HG02870 (cell line): ENCODE measurements around the gene ADAM15.

ENCODE experiments used
- ATAC-seq: cut with Tn5 transposase; IDR thresholded peaks from one replicate; pipeline ENCODE4 v1.9.1; 2021; ENCODE audit warnings: mild to moderate bottlenecking, moderate library complexity; ENCODE audit not compliant: unreplicated experiment

The ADAM15 gene

GRCh38 chr1:155083865-155084721 is 33.0 kb downstream of the ADAM15 start:
- peak; percentile 6 for ATAC-seq

DNA sequence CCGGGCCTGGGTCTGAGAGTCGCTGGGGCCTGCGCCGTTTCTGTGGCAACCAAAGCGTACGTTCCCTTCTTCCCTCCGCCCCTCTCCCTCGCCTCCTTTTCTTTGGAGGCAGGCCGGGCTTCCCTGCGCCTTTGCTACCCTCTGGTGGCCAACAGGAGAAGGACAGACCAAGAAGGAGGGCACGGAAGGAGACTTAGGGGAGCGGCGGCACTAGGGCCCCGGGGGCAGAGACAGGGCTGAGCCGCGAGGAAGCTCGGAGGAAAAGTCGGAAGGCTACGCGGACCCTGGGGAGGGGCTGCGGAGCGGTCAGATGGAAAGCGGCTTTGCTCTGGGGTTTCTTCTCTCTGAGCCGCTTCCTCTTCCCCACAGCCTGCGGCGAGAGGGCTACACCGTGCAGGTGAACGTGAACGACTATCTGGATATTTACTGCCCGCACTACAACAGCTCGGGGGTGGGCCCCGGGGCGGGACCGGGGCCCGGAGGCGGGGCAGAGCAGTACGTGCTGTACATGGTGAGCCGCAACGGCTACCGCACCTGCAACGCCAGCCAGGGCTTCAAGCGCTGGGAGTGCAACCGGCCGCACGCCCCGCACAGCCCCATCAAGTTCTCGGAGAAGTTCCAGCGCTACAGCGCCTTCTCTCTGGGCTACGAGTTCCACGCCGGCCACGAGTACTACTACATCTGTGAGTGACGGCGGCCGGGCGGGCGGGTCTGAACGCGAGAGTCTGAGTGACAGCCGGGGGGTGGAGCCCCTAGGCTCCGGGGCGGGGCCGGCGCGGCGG is 33.8 kb downstream of the ADAM15 start:
- peak; percentile 72 for ATAC-seq

GRCh38 chr1:155085504-155086127 is 34.5 kb downstream of the ADAM15 start:
- no peak for ATAC-seq

DNA sequence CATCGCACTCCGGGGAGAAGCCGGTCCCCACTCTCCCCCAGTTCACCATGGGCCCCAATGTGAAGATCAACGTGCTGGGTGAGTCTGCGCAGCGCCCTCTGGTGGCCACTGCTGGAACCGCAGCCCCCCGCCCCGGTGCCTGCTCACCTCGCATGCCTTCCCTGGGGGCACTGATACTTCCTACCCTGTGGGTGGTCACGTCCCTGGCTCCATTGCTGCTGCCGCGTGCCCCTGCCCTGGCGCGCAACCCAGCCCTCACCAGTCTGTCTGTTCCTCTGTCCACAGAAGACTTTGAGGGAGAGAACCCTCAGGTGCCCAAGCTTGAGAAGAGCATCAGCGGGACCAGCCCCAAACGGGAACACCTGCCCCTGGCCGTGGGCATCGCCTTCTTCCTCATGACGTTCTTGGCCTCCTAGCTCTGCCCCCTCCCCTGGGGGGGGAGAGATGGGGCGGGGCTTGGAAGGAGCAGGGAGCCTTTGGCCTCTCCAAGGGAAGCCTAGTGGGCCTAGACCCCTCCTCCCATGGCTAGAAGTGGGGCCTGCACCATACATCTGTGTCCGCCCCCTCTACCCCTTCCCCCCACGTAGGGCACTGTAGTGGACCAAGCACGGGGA is 35.1 kb downstream of the ADAM15 start:
- no peak for ATAC-seq

DNA sequence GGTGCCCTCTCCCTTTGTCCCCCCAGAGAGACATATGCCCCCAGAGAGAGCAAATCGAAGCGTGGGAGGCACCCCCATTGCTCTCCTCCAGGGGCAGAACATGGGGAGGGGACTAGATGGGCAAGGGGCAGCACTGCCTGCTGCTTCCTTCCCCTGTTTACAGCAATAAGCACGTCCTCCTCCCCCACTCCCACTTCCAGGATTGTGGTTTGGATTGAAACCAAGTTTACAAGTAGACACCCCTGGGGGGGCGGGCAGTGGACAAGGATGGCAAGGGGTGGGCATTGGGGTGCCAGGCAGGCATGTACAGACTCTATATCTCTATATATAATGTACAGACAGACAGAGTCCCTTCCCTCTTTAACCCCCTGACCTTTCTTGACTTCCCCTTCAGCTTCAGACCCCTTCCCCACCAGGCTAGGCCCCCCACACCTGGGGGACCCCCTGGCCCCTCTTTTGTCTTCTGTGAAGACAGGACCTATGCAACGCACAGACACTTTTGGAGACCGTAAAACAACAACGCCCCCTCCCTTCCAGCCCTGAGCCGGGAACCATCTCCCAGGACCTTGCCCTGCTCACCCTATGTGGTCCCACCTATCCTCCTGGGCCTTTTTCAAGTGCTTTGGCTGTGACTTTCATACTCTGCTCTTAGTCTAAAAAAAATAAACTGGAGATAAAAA is 35.9 kb downstream of the ADAM15 start:
- ATAC-seq: no peak

DNA sequence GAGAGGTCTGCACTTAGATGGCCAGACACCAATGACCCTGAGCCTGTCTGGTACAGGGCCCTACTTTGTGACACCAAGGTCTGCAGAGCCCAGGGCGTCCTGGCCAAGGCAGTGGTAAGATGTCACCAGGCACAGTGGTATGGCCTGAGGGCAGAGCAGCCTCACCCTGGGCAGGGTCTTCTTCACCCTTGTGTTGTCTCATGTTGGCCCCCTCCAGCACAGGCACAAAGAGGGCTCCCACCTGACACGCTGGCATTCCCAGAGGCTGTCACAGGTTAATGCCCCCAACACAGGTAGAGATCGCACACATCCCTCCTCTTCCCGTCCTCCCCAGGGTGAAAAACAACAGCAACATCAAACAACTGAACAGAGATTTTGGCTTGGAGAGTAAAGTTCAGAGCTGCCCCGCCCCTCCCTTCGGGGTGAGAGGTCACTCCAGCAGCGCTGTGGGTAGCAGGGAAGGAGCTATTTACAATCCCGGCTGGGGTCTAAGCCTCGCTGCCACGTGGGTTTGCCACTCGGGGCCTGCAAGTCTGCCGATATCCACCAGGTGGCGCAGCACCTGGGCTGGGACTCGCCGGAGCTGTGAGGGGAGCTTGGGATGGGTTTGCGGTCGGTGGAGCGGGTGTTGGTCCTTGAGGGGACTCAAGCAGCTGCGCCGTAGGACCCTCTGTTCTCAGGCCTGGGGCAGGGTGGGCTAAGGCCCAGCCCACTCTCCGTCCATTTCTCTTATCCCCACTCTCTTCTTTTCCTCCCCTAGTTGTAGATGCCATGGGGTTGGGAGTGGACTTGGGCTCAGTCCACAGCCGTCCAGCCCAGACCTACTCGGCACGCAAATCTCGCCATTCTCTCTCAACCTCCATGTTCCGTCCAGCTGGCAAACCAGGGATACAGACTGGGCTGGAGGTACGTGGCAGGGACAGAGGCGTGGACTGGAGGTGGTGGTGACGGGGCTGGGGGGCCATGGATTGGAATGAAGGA is 40.2 kb downstream of the ADAM15 start:
- no peak for ATAC-seq

- no peak for ATAC-seq
Observed at GRCh38 chr1:155092131-155092530, 41.0 kb downstream of the ADAM15 start.

- no peak for ATAC-seq
Observed at GRCh38 chr1:155092641-155093040, 41.5 kb downstream of the ADAM15 start.

DNA sequence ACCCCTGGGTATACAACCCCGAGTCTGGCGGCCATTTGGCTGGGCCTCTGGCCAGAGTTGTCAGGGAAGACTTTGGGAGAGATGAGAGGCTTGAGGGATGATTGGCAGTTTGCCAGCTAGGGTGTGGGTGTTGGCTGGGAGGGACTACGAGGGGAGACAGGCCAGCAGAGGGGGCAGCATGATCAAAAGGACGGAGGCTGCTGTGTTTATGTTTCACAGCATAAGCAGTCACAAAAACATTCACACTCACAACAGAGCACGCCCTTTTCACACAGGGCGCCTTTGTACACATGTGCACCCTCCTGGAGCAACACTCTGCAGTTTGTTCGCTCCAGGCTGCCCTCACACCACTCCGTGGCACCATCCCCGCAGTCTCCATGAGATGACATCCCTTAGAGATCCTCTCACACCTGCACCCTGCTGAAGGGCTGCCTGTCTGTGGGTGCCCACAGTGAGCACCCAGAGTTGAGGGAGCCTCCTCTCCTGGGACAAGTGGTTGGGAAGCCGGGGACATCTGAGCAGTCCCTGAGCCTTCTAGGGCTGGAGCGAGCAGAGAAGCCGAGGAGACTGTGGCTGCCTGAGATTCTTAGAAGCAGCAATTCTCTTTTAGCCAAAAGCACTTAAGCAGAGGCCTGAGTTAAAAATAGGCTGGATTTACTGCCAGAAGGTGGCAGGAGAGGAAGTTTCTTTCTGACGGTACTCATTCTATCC is 43.0 kb downstream of the ADAM15 start:
- ATAC-seq: no peak

DNA sequence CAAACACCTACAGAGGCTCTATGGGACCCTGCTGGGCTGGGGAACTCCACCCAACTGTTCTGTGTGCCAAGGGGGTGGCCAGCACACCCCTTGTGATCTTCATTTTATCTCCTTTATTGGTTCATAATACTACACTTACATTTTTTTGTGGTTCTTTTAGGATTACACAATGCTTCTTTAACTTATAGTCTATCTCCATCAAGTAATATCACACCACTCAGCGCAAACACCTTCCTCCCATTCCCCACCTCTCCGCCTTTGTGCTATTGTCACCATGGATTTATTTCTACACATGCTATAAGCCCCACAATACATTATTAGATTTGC is 43.5 kb downstream of the ADAM15 start:
- no peak for ATAC-seq

DNA sequence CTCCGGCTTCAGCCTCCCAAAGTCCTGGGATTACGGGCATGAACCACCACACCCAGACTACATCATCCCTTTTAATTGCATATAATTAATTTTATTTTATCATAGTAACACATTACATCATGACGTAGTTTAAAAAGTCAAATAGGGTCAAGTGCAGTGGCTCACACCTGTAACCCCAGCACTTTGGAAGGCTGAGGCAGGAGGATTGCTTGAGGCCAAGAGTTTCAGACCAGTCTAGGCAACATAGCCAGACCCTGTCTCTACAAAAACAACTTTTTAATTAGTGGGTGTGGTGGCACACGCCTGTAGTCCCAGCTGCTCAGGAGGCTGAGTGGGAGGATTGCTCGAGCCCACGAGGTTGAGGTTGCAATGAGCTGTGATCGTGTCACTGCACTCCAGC is 48.2 kb downstream of the ADAM15 start:
- ATAC-seq: no peak

- no peak for ATAC-seq
Observed at GRCh38 chr1:155103325-155103724, 52.2 kb downstream of the ADAM15 start.

DNA sequence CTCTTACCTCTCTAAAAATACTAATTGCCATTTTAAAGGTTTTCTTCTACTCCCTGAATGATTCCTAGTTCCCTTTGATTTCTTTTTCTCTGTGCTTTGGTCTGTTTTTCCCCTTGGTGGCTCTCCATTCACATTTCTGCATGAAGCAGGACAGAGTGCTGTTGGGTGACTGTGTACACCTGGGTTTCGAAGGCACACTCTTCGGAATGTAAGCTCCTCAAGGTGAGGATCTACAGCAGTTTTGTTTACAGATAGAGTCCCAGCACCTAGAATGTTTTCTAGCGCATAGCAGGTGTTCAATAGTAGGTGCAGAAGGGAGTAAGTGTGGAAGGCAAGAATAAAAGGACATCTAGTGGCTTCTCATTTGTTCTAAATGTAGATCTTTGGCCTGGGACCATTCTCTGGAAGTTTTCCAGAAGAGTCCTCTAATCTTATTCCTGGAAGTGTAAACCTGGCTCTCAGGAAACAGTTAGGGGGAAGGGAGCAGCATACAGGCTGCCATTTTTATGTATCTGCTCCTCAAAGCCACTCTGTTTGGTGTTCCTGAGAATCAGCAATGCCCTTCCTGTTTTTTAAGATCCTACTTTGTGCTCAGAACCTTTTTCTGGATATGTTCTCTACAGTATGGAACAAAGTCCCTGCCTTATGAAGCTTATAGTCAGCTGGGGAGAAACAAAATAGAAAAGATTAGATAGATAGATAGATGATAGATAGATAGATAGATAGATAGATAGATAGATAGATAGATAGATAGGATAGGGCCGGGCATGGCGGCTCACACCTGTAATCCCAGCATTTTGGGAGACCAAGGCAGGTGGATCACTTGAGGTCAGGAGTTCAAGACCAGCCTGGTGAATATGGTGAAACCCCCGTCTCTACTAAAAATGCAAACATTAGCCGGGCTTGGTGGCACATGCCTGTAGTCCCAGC is 53.8 kb downstream of the ADAM15 start:
- no peak for ATAC-seq

- ATAC-seq: no peak
Observed at GRCh38 chr1:155105604-155106011, 54.5 kb downstream of the ADAM15 start.

DNA sequence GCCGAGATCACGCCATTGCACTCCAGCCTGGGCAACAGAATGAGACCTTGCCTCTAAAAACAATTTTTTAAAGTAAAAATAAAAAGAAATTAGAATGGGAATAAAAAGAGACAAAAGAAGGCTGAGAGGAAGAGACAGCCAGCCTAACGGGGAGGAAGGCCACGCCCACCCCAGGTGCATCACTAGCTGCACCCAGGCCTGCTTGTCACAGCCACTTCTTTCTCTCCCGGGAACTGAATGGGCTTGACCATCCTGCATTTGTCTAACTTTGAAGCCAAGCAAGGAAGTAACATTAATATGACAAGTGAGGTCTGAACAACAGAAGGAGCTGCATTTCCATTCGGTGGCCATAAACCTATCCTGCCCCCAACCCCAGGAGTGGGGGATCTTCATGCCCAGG is 55.7 kb downstream of the ADAM15 start:
- no peak for ATAC-seq

- no peak for ATAC-seq
Observed at GRCh38 chr1:155107309-155108264, 56.5 kb downstream of the ADAM15 start.

GRCh38 chr1:155108296-155108695 is 57.2 kb downstream of the ADAM15 start:
- no peak for ATAC-seq
